Urinary bladder (tissue), 4 donors: ENCODE measurements around the gene PRODH2. TPM values are rescaled to one million over a fixed set of nuclear protein-coding genes. Genes with fewer than 3 reads are reported as not detected.
"Not testable (repeated sequence)": the region's sequence is repeated elsewhere in the genome, so short reads cannot be mapped to it uniquely, and the experiment has no call there.

Experiments
- DNase-seq: peaks from one replicate; pipeline ENCODE4 v3.0.0-alpha.2; 2015; ENCODE audit errors: extremely low spot score
- H3K27ac ChIP-seq: one replicate; pipeline ENCODE4 v1.5.1; 2013; ENCODE audit warnings: low read depth, mild to moderate bottlenecking, moderate library complexity
- H3K36me3 ChIP-seq: one replicate; pipeline ENCODE4 v1.6.1; 2013; ENCODE audit warnings: mild to moderate bottlenecking, moderate library complexity; ENCODE audit not compliant: insufficient read depth
- H3K4me1 ChIP-seq: one replicate; pipeline ENCODE4 v1.6.1; 2013; ENCODE audit warnings: mild to moderate bottlenecking, moderate library complexity; ENCODE audit not compliant: insufficient read depth
- H3K4me3 ChIP-seq: one replicate; pipeline ENCODE4 v1.5.1; 2013; ENCODE audit warnings: low read depth, low read length
- WGBS: extraction: QIAGEN DNeasy Blood & Tissue Kit; methylation state at CpG from one replicate; pipeline ENCODE4 v1.1.7; 2013; 5-methylcytosine and 5-hydroxymethylcytosine counted together
- polyA plus RNA-seq: library from polyadenylated mRNA; stranded (reverse); fragments of 200-250 nt; gene quantifications from one replicate; pipeline ENCODE4 v1.2.3, GENCODE V29; 2013
- total RNA-seq: library from RNA; depleted of rRNA; stranded (reverse); fragments of >200 nt; gene quantifications from one replicate; pipeline ENCODE4 v1.2.3, GENCODE V29; 2014
- donor health status: healthy with polysubstance abuse.
- donor health status: healthy.

The PRODH2 gene
- total and polyA plus RNA-seq, 2 donors: 0.18 TPM; not detected in 1

DNA sequence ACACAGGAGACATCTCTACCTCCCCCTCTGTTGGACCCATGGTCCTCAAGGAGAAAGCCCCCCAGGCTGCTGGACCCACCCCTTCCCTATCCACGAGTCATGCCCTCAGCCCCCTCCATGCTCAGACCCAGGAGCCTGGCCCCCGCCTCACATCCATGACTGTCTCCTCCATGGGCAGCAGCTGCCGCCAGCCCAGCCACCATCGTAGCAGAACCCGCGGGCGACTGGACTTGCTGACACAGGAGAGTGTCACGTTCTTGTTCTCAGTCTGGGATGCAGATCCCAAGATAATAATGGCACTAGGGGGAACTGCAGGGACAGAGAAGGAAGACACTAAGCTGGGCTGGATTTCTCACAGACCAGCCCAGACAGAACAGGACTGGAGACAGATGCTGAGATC, 35.8 kb upstream of the PRODH2 start:
- H3K4me1 ChIP-seq: peaks cover 2% of the 10 kb centered on the region
- H3K4me3 ChIP-seq: no peak overlapping the region
- WGBS: 69% methylated on average over 8 of the region's 8 CpGs
- H3K36me3 ChIP-seq: no peaks in the 10 kb centered on the region
- H3K27ac ChIP-seq: no peak overlapping the region
- no peak for DNase-seq

- Histone ChIP-seq H3K36me3 (no peaks in the 10 kb centered on the region), H3K4me3 (no peak overlapping the region), H3K27ac (no peak overlapping the region), H3K4me1 (peaks cover 2% of the 10 kb centered on the region)
- no peak for DNase-seq
- WGBS: 76% methylated on average over 8 of the region's 8 CpGs
Measured at GRCh38 chr19:35847911-35848310, 35.3 kb upstream of the PRODH2 start.

- no peak for DNase-seq
- Histone ChIP-seq H3K4me3 (no peak overlapping the region), H3K36me3 (no peaks in the 10 kb centered on the region), H3K27ac (no peak overlapping the region), H3K4me1 (peaks cover 2% of the 10 kb centered on the region)
- 4% methylated on average over 26 of the region's 26 CpGs for WGBS
Measured at GRCh38 chr19:35846038-35846668, 33.5 kb upstream of the PRODH2 start.

GRCh38 chr19:35845215-35846037, 32.8 kb upstream of the PRODH2 start:
- WGBS: 4% methylated on average over 63 of the region's 63 CpGs
- no peak overlapping the region for H3K4me3 ChIP-seq
- H3K36me3 ChIP-seq: no peaks in the 10 kb centered on the region
- DNase-seq: no peak
- no peak overlapping the region for H3K27ac ChIP-seq
- H3K4me1 ChIP-seq: peaks cover 2% of the 10 kb centered on the region

DNA sequence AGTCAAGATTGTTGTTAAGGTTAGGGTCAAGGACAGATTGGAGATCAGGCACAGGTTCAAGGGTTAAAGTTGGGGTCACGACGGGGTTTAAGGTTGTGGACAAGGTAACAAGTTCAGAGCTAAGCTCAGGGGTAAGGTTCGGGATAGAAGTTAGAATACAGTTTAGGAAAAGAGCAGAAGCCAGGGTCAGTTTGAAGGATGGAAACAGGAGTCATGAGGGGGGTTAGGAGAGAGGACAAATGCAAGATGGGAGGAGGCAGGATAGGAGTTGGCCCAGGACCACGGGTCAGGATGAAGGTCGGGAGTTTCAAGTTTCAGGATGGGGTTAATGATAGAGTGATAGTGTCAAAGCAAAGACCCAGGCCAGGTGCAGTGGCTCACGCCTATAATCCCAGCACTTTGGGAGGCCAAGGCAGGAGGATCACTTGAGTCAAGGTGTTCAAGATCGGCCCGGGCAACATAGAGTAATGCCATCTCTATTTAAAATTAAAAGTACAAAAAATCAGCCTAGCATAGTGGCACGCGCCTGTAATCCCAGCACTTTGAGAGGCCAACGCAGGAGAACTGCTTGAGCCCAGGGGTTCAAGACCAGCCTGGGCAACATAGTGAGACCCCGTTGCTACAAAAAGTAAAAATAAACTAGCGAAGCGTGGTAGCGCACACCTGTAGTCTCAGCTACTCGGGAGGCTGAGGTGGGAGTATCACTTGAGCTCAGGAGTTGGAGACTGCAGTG, 32.0 kb upstream of the PRODH2 start:
- Histone ChIP-seq H3K27ac (no peak overlapping the region), H3K4me1 (peaks cover 2% of the 10 kb centered on the region), H3K36me3 (no peaks in the 10 kb centered on the region), H3K4me3 (no peak overlapping the region)
- no peak for DNase-seq
- 58% methylated on average over 16 of the region's 16 CpGs for WGBS

- 8% methylated on average over 42 of the region's 42 CpGs for WGBS
- peaks cover 2% of the 10 kb centered on the region for H3K4me1 ChIP-seq
- DNase-seq: no peak
Measured at GRCh38 chr19:35843676-35844481, 31.2 kb upstream of the PRODH2 start.

DNA sequence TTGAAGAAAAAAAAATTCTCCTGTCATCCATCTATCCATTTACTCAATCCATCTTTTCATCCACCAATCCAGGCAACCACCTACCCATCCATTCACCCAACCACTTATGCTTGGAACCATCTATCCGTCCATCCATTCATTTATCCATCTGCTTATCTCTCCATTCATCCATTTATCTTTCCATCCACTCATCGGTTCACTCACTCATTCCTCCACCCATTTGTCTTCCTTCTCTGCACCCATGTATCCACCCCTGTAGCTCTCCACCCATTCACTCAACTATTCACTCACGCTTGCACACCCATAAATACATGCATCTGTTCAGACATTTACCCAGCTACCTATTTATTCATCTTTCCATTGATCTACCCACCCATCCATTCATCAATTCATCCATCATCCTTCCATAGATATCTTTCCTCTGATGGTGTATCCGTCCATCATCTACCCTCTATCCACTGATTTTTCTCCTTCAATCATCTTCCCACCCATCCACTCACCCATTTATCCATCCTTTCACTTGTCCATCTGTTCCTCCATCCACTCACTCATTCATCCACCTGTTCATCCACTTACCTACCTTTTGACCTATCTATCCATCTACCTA, 30.1 kb upstream of the PRODH2 start:
- H3K4me3 ChIP-seq: no peak overlapping the region
- H3K4me1 ChIP-seq: peaks cover 2% of the 10 kb centered on the region
- DNase-seq: no peak
- no peak overlapping the region for H3K27ac ChIP-seq
- no peaks in the 10 kb centered on the region for H3K36me3 ChIP-seq
- WGBS: 84% methylated on average over 4 of the region's 4 CpGs

More at GRCh38 chr19:35843676-35844481, 31.2 kb upstream of the PRODH2 start:
- no peak overlapping the region for H3K27ac ChIP-seq
- no peaks in the 10 kb centered on the region for H3K36me3 ChIP-seq
- H3K4me3 ChIP-seq: no peak overlapping the region

GRCh38 chr19:35841961-35842595, 29.4 kb upstream of the PRODH2 start:
- peaks cover 2% of the 10 kb centered on the region for H3K4me1 ChIP-seq
- H3K27ac ChIP-seq: no peak overlapping the region
- WGBS: 80% methylated on average over 13 of the region's 13 CpGs
- no peaks in the 10 kb centered on the region for H3K36me3 ChIP-seq
- H3K4me3 ChIP-seq: no peak overlapping the region
- no peak for DNase-seq

GRCh38 chr19:35836096-35836495, 23.5 kb upstream of the PRODH2 start:
- DNase-seq, H3K27ac ChIP-seq, H3K4me3 ChIP-seq, H3K4me1 ChIP-seq, H3K36me3 ChIP-seq: not testable (repeated sequence)
- WGBS: 51% methylated on average over 11 of the region's 11 CpGs

- H3K36me3 ChIP-seq: no peaks in the 10 kb centered on the region
- H3K4me1 ChIP-seq: no peaks in the 10 kb centered on the region
- WGBS: 45% methylated on average over 7 of the region's 7 CpGs
- no peak for DNase-seq
- H3K4me3 ChIP-seq: no peak overlapping the region
- no peak overlapping the region for H3K27ac ChIP-seq
Measured at GRCh38 chr19:35833972-35834371, 21.3 kb upstream of the PRODH2 start.

GRCh38 chr19:35832054-35832453, 19.4 kb upstream of the PRODH2 start:
- H3K4me1 ChIP-seq: no peaks in the 10 kb centered on the region
- H3K4me3 ChIP-seq: no peak overlapping the region
- H3K27ac ChIP-seq: no peak overlapping the region
- H3K36me3 ChIP-seq: no peaks in the 10 kb centered on the region
- DNase-seq: no peak
- 70% methylated on average over 4 of the region's 4 CpGs for WGBS

DNA sequence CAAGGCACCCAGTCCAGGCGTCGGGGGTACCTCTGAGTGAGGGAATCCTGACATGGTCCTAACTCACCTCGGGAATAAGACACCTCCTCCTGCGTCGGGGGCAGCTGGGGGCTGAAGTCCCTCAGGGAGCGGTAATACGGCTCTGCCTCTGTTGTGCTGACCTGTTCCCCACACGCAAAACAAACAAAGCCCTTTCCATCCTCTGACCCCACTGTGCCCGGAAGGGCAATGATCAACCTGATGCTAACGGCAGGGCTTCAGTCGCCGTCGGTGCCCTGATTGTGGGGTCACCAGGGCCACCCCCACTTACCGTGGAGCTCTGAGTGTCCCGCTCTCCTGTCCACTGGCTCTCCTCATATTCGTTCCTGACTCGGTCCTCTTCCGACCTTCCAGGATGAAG, 18.3 kb upstream of the PRODH2 start:
- WGBS: 78% methylated on average over 18 of the region's 18 CpGs
- no peaks in the 10 kb centered on the region for H3K36me3 ChIP-seq
- no peak overlapping the region for H3K4me3 ChIP-seq
- no peaks in the 10 kb centered on the region for H3K4me1 ChIP-seq
- DNase-seq: no peak
- no peak overlapping the region for H3K27ac ChIP-seq
